H1 (cell line): Measurements from ENCODE around the gene IGBP1.

Experiments used
- POLR2A ChIP-seq, 2 experiments: IDR thresholded peaks; 1 replicate in 1 of 2; 2 replicates in 1 of 2; pipeline ENCODE4 v1.6.1; 2011; ENCODE audit warnings: low read depth in 2 of 2, low read length in 2 of 2, mild to moderate bottlenecking in 2 of 2; ENCODE audit errors: control extremely low read depth in 1 of 2
- SRF ChIP-seq: IDR thresholded peaks from 2 replicates; pipeline ENCODE4 v1.6.1; 2011; ENCODE audit warnings: mild to moderate bottlenecking, low read depth, low read length, moderate library complexity
- TAF1 ChIP-seq: IDR thresholded peaks from 2 replicates; pipeline ENCODE4 v1.6.1; 2011; ENCODE audit warnings: mild to moderate bottlenecking, low read depth, low read length
- TF ChIP-seq, protein P1 (sequence below), 3 experiments: IDR thresholded peaks; 1 replicate in 2 of 3; 2 replicates in 1 of 3; pipeline versions ENCODE4 v1.5.1 to v1.6.1; 2011; ENCODE audit warnings: low read length in 3 of 3, mild to moderate bottlenecking in 3 of 3, inconsistent platforms in 2 of 3, low read depth in 1 of 3, moderate library complexity in 1 of 3; ENCODE audit not compliant: insufficient read depth in 1 of 3; ENCODE audit errors: control extremely low read depth in 1 of 3

GRCh38 chrX:70168238-70169188, 35.3 kb downstream of the IGBP1 start:
- TF ChIP-seq SRF (no peak), POLR2A (IDR thresholded peaks at IDR 0.05; ENCODE audit: control extremely low read depth in 1 of 2, low read depth in 2 of 2, low read length in 2 of 2) (no peak), TAF1 (peak; percentile 23; the same call in 1 of the 2 replicates)
- TF ChIP-seq, protein P1, sequence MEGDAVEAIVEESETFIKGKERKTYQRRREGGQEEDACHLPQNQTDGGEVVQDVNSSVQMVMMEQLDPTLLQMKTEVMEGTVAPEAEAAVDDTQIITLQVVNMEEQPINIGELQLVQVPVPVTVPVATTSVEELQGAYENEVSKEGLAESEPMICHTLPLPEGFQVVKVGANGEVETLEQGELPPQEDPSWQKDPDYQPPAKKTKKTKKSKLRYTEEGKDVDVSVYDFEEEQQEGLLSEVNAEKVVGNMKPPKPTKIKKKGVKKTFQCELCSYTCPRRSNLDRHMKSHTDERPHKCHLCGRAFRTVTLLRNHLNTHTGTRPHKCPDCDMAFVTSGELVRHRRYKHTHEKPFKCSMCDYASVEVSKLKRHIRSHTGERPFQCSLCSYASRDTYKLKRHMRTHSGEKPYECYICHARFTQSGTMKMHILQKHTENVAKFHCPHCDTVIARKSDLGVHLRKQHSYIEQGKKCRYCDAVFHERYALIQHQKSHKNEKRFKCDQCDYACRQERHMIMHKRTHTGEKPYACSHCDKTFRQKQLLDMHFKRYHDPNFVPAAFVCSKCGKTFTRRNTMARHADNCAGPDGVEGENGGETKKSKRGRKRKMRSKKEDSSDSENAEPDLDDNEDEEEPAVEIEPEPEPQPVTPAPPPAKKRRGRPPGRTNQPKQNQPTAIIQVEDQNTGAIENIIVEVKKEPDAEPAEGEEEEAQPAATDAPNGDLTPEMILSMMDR (IDR thresholded peaks at IDR 0.05; ENCODE audit: control extremely low read depth in 1 of 3, insufficient read depth in 1 of 3, low read depth in 1 of 3, low read length in 3 of 3) = no peak
